LNCAP (cell line): Measurements from ENCODE around the gene FIS1.

ENCODE experiments used
- CTCF ChIP-seq: fragments of 450-650 bp; IDR thresholded peaks from 2 replicates; pipeline ENCODE4 v1.5.1; 2017; ENCODE audit warnings: mild to moderate bottlenecking

Gene FIS1

GRCh38 chr7:101278461-101279292 is 33.8 kb upstream of the FIS1 start:
- TF ChIP-seq CTCF, result no peak

GRCh38 chr7:101277155-101277554 is 32.3 kb upstream of the FIS1 start:
- TF ChIP-seq CTCF, result no peak

- TF ChIP-seq CTCF, result no peak
Observed at GRCh38 chr7:101273206-101273605, 28.3 kb upstream of the FIS1 start.

- no peak for TF ChIP-seq CTCF
Observed at GRCh38 chr7:101271021-101271420, 26.1 kb upstream of the FIS1 start.

- TF ChIP-seq CTCF, result no peak
Observed at GRCh38 chr7:101269664-101270063, 24.8 kb upstream of the FIS1 start.

- no peak for TF ChIP-seq CTCF
Observed at GRCh38 chr7:101265622-101266516, 21.0 kb upstream of the FIS1 start.

- no peak for TF ChIP-seq CTCF
Observed at GRCh38 chr7:101258243-101258731, 13.4 kb upstream of the FIS1 start.
